Esophagus squamous epithelium (tissue), 4 donors: ENCODE data around the gene APOF.
"Not testable (repeated sequence)": the region's sequence is repeated elsewhere in the genome, so short reads cannot be mapped to it uniquely, and the experiment has no call there.

Experiments used
- CTCF ChIP-seq, 6 experiments: fragments of 450-650 bp in 4 of 6; fragments of 200-600 bp in 2 of 6; sonication (generic) in 2 of 6; IDR thresholded peaks; one replicate each; pipeline ENCODE4 v1.5.1; 2016 to 2019; ENCODE audit warnings: antibody characterized with exemption in 6 of 6, mild to moderate bottlenecking in 4 of 6, moderate library complexity in 4 of 6
- POLR2A ChIP-seq, 4 donors: fragments of 450-650 bp; IDR thresholded peaks; one replicate each; pipeline ENCODE4 v1.6.1; 2017; ENCODE audit warnings: antibody characterized with exemption in 4 of 4, mild to moderate bottlenecking in 4 of 4, moderate library complexity in 3 of 4

GRCh38 chr12:56404227-56404626 is 41.6 kb upstream of the APOF start:
- not testable (repeated sequence) for TF ChIP-seq CTCF, POLR2A (IDR thresholded peaks at IDR 0.05)
